GM21528 (cell line): ENCODE data around the gene CR2.
"Not testable (repeated sequence)": the region's sequence is repeated elsewhere in the genome, so short reads cannot be mapped to it uniquely, and the experiment has no call there.

ENCODE experiments used
- ATAC-seq: cut with Tn5 transposase; IDR thresholded peaks from one replicate; pipeline ENCODE4 v1.9.1; 2021; ENCODE audit warnings: mild to moderate bottlenecking, moderate library complexity; ENCODE audit not compliant: unreplicated experiment, low FRiP score

Gene CR2

DNA sequence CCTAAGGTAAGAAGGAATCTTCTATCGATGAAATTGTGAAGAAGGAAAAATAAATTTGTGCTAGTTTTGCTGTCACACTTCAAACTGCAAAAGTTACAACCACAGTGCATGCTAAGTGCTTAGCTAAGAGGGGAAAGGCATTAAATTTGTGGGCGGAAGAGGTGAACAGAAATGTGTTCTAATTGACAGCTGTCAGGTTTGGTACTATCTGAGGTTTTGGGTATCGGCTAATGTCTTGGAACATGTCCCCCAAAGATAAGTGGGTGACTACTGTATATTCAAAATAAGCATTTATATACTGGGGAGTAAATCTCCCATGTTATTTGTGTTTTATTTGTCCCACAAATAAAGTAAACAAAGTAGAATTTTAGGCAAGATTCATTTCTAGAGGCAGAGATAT, 49.8 kb downstream of the CR2 start:
- no peak for ATAC-seq

DNA sequence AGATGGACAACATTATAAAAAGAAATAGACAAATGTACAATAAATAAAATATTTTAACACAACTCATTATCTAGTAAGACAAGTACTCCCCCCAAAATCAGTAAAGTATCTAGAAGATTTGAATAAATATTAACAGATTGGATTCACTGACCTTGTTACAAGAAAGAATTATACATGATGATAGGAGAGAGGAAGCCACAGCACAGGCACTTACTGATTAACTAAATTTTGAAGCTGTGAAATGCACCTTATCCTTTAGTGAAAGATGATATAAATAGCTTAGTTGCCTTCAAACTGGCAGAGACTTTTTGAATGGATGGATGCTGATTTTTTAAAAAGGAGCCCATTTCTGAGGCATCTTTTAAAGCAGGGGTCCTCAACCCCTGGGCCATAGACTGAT, 50.3 kb downstream of the CR2 start:
- no peak for ATAC-seq

DNA sequence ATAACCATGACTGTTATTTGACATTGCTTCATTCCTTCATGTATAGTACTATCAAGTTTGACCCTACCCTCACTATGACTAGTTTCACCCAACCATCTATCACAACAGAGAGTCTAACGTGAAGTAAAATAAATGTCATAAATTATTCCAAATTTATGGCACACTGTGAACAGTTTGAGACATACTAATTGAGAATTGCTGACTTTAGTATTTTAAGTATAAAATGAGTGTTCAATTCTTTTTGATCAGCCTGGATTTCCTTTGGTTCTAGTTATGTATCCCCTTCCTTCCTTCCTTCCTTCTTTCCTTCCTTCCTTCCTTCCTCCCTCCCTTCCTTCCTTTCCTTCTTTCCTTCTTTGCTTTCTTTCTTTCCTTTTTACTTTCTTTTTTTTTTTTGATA, 56.3 kb downstream of the CR2 start:
- no peak for ATAC-seq

DNA sequence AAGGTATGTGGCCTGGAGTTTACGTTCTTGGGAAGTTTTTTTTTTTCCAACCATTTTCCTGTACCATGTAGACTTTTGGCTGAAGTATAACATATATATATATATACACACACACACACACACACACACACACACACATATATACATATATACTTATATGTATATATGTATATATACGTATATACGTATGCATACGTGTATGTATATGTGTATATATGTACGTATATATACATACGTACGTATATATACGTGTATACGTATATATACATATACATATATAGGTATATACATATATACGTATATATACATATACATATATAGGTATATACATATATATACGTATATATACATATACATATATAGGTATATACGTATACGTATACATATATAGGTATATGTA, 60.8 kb downstream of the CR2 start:
- ATAC-seq, result no peak

DNA sequence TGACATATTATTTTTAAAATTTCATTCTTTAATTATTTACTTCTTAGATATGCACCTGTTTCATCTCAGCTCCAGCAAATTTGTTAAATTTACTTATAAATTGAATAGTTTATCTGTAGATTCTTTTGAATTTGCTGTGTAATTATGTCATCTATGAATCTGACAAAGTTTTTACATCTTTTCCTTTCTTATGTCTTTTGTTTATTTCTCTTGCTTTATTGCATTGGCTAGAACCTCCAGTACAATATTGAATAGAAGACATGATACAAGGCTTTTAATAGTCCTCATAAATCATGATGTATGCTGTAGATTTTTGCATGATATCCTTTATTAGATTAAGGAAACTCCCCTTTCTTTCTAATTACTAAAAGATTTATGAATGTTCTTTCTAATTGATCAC, 62.6 kb downstream of the CR2 start:
- ATAC-seq, result no peak

DNA sequence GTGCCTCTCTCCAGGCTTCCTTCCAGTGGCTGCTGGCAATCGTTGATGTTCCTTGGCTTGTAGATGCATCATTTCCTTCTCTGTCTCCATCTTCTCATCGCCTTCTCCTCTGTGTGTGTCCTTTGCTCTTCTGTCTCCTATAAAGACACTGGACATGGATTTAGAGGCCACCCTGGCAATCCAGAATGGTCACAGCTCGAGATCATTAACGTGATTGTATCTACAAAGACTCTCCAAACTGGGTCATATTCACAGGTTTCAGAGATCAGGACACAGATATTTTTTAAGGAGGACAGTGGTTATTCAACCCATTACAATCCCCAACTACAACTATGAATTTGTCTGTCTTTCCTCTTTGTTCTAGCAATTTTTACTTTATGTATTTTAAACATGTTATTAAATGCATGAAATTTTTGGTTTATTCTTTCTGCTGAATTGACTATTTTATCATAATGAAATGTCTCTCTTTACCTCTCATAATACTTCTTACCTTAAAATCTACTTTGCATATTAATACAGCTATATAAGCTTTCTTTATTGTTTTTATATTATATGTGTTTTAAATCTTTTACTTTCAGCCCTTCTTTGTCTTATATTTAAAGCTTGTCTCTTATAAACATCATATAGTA, 64.6 kb downstream of the CR2 start:
- no peak for ATAC-seq

DNA sequence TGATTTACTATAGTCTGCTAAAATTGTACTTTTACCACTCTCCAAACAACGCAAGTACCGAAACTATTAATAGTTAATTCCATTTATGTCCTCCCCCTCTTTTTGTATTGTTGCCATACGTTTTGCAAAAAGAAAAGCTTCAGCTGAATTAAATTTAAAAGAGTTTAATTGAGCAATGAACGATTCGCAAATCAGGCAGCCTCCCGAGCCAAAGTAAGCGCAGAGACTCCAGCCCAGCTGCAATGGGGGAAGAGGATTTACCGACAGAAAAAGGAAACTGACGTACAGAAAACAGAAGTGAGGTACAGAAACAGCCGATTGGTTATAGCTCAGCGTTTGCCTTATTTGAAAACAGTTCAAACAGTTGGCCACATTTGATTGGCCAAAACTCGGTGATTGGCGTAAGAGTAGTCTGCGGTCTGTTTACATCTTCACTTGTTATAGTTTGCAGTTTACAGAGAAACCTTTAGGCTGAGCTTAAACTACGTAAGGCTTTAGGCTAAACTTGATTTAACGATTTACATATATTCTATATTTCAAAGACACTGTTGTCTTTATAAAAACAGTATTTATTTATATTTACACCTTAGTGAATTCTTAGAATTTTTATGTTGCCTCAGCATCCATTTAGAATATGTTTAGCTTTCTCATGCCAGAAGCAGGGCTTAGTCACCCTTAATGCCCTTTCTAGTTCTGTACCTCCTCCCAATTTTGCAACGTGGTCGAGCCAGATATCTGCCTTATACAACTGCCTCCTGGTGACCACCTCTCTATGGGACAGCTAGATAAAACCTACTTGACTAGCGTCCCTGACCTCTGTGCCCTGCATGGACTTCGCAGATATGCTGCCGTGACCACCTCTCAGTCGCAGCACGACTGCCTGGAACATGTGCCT, 65.6 kb downstream of the CR2 start:
- no peak for ATAC-seq

DNA sequence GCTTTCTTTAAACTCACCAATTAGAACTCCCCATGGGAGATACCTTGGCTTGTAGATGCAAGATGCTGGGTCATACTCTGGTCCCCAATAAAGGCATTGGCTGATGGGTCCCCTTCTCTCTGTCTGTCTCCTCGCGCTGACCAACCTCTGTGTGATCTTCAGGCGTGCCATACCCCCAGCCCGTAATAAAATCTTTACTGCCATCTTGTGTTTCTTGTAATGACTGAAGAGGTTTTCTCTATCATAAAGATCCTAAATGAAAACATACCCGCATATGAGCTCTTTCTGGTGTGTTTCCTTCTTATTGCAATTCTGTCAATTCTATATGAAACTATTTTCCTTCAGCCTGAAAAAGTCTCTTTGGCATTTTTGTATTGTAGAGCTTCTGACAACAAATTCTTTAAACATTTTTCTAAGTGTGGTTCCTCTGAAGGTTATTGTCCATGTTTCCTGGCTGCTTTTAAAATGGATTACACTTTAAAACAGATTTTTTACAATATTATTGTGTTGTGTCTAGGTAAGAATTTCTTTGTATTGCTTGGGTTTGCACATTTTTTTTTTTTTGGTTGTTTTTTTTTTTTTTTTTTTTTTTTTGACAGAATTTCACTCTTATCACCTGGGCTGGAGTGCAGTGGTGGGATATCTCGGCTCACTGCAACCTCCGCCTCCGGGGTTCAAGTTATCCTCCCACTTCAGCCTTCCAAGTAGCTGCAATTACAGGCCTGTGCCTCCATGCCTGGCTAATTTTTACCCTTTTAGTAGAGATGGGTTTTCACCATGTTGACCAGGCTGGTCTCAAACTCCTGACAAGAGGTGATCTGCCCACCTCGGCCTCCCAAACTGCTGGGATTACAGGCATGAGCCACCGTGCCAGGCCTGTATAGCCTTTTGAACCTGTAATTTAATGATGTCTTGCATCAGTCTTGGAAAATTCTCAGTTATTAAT, 66.5 kb downstream of the CR2 start:
- not testable (repeated sequence) for ATAC-seq

DNA sequence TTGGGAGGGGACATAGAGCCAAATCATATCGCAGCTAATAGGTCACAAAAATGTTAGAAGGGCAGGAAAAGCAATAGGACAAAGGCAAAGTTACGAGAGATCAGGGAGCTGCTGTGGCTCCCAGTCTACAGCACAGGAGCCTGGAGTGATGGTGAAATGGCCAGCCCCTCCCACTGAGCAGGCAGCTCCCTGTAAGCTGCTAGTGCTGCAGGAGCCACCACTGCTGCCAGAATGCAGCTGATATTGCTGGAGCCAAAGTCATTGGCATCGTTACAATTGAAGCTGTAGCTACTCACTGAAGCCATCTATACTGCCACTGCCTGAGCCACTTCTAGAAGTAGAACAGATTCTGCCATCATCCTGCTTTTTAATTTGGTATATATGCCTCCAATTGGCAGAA, 71.1 kb downstream of the CR2 start:
- not testable (repeated sequence) for ATAC-seq

DNA sequence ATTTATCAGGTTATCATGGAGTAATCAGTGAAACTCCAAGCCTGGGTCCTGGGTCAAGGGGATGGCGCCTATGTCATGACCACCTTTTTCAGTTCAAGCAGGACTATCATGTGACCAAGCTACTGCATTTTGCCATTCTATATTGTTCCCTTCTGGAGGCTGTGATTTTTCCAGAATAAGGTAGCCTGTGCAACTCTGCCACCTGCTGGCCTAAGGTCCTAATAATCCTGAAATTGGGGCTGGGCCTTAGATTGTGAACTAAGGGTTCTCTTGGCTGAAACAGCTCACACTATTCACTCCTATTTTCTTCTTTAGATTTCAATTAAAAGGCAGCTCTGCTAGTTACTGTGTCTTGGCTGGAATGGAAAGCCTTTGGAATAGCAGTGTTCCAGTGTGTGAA, 74.3 kb downstream of the CR2 start:
- ATAC-seq, result not testable (repeated sequence)

DNA sequence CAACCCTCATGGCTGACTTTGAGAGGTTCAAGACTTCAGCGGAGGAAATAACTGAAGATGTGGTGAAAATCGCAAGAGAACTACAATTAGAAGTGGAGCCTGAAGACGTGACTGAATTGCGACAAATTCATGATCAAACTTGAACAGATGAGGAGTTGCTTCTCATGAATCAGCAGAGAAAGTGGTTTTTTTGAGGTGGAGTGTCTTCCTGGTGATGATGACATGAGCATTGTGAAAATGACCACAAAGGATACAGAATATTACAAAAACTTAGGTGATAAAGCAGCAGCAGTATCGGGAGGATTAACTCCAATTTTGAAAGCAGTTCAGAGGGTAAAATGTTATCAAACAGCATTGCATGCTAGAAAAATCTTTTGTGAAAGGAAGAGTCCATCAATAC, 82.1 kb downstream of the CR2 start:
- ATAC-seq, result not testable (repeated sequence)
